GM23338 (cell line): ENCODE results near the gene GSX2. TPM values are rescaled to one million over a fixed set of nuclear protein-coding genes. Genes with fewer than 3 reads are reported as not detected.

ENCODE experiments used
- ATAC-seq: fragments of 200-7000 bp; cut with Tn5 transposase; 3 replicates; pipeline ENCODE4 v1.9.1; 2020
- DNase-seq: peaks from one replicate; pipeline ENCODE4 v3.0.0-alpha.2; 2015; ENCODE audit warnings: low spot score
- H2AFZ ChIP-seq: fragments of 200-600 bp; sonication (generic); 2 replicates; pipeline ENCODE4 v1.8.0; 2016; ENCODE audit warnings: antibody characterized with exemption, mild to moderate bottlenecking, moderate library complexity
- H3F3A ChIP-seq: fragments of 200-600 bp; sonication (generic); replicated peaks from 2 replicates; pipeline ENCODE4 v1.8.0; 2017; ENCODE audit warnings: antibody characterized with exemption, mixed run types, low read depth
- H3K27ac ChIP-seq: fragments of 200-600 bp; sonication (generic); 2 replicates; pipeline ENCODE4 v1.6.1; 2016; ENCODE audit warnings: low read depth
- H3K27me3 ChIP-seq: fragments of 200-600 bp; sonication (generic); 2 replicates; pipeline ENCODE4 v1.8.0; 2016; ENCODE audit warnings: mild to moderate bottlenecking, mixed run types, moderate library complexity; ENCODE audit not compliant: insufficient read depth
- H3K36me3 ChIP-seq: fragments of 200-600 bp; sonication (generic); 2 replicates; pipeline ENCODE4 v1.8.0; 2016; ENCODE audit warnings: mild to moderate bottlenecking; ENCODE audit not compliant: insufficient read depth
- H3K4me1 ChIP-seq: fragments of 200-600 bp; sonication (generic); 2 replicates; pipeline ENCODE4 v1.8.0; 2016; ENCODE audit warnings: mild to moderate bottlenecking, moderate library complexity; ENCODE audit not compliant: insufficient read depth
- H3K4me2 ChIP-seq: fragments of 200-600 bp; sonication (generic); 2 replicates; pipeline ENCODE4 v1.7.1; 2017; ENCODE audit warnings: mixed run types
- H3K4me3 ChIP-seq: fragments of 200-600 bp; sonication (generic); 2 replicates; pipeline ENCODE4 v1.6.1; 2016; ENCODE audit warnings: mixed run types
- H3K79me2 ChIP-seq: fragments of 200-600 bp; sonication (generic); replicated peaks from 2 replicates; pipeline ENCODE4 v1.8.0; 2017; ENCODE audit warnings: mild to moderate bottlenecking; ENCODE audit not compliant: insufficient read depth
- H3K9me2 ChIP-seq: fragments of 200-600 bp; sonication (generic); 2 replicates; pipeline ENCODE4 v1.8.0; 2017; ENCODE audit not compliant: insufficient read depth
- H4K20me1 ChIP-seq: fragments of 200-600 bp; sonication (generic); replicated peaks from 2 replicates; pipeline ENCODE4 v1.8.0; 2017; ENCODE audit warnings: mild to moderate bottlenecking; ENCODE audit not compliant: insufficient read depth
- H3K27ac Mint-ChIP-seq: 2 replicates; pipeline ENCODE4 v1.8.0; 2020; ENCODE audit warnings: inconsistent platforms, mild to moderate bottlenecking, moderate library complexity, mixed read lengths
- H3K27me3 Mint-ChIP-seq: 3 replicates; pipeline ENCODE4 v1.8.0; 2022; ENCODE audit warnings: low read depth, mild to moderate bottlenecking, moderate library complexity, mixed read lengths, inconsistent platforms; ENCODE audit not compliant: insufficient read depth, poor library complexity
- H3K36me3 Mint-ChIP-seq: 3 replicates; pipeline ENCODE4 v1.8.0; 2021; ENCODE audit warnings: low read depth, mild to moderate bottlenecking, inconsistent platforms, moderate library complexity, mixed read lengths
- H3K4me1 Mint-ChIP-seq: 3 replicates; pipeline ENCODE4 v1.8.0; 2020; ENCODE audit warnings: mild to moderate bottlenecking, inconsistent platforms, mixed read lengths
- H3K4me3 Mint-ChIP-seq: 3 replicates; pipeline ENCODE4 v1.8.0; 2021; ENCODE audit warnings: moderate library complexity, mild to moderate bottlenecking, inconsistent platforms, mixed read lengths
- H3K9me3 Mint-ChIP-seq: 3 replicates; pipeline ENCODE4 v1.8.0; 2020; ENCODE audit warnings: moderate library complexity, mild to moderate bottlenecking, inconsistent platforms, mixed read lengths
- CREB1 ChIP-seq: fragments of 250-450 bp; sonication (Bioruptor Pico); IDR thresholded peaks from 2 replicates; pipeline ENCODE4 v1.5.0; 2020; ENCODE audit warnings: low read depth, mild to moderate bottlenecking, moderate library complexity
- EZH2 ChIP-seq: fragments of 200-600 bp; sonication (generic); IDR thresholded peaks from one replicate; pipeline ENCODE4 v1.8.0; 2017; ENCODE audit warnings: antibody characterized with exemption, mild to moderate bottlenecking, low read depth; ENCODE audit not compliant: unreplicated experiment
- EZH2phosphoT487 ChIP-seq: fragments of 200-600 bp; sonication (generic); IDR thresholded peaks from one replicate; pipeline ENCODE4 v1.8.1; 2018; ENCODE audit warnings: antibody characterized with exemption; ENCODE audit not compliant: unreplicated experiment
- JUNB ChIP-seq: IDR thresholded peaks from one replicate; pipeline ENCODE4 v1.6.1; 2016; ENCODE audit warnings: antibody characterized with exemption; ENCODE audit not compliant: unreplicated experiment
- NANOG ChIP-seq: IDR thresholded peaks from 2 replicates; pipeline ENCODE4 v1.6.1; 2016; ENCODE audit warnings: antibody characterized with exemption, borderline replicate concordance
- POLR2AphosphoS5 ChIP-seq: IDR thresholded peaks from 2 replicates; pipeline ENCODE4 v1.6.1; 2016; ENCODE audit warnings: antibody characterized with exemption, low read depth
- STAT1 ChIP-seq: IDR thresholded peaks from one replicate; pipeline ENCODE4 v1.6.1; 2016; ENCODE audit warnings: antibody characterized with exemption; ENCODE audit not compliant: unreplicated experiment
- ZNF114 ChIP-seq: fragments of 250-450 bp; sonication (Bioruptor Pico); IDR thresholded peaks from 2 replicates; pipeline ENCODE4 v1.5.0; 2020; ENCODE audit warnings: mild to moderate bottlenecking, moderate library complexity
- ZNF331 ChIP-seq: fragments of 250-450 bp; sonication (Bioruptor Pico); IDR thresholded peaks from 2 replicates; pipeline ENCODE4 v1.5.0; 2020; ENCODE audit warnings: low read depth, mild to moderate bottlenecking, moderate library complexity
- polyA plus RNA-seq: library from polyadenylated mRNA; unstranded; fragments of >200 nt; fragmentation: Nextera tagmentation; extraction: Ambion mirVana; gene quantifications from 2 replicates; pipeline ENCODE4 v1.2.1, GENCODE V29; 2016
- total RNA-seq: library from RNA; depleted of rRNA; stranded (reverse); fragments of >200 nt; shearing (Covaris generic); gene quantifications from 2 replicates; pipeline ENCODE4 v1.2.3, GENCODE V29; 2014
- TF ChIP-seq, protein P1 (sequence below): IDR thresholded peaks from 2 replicates; pipeline ENCODE4 v1.6.1; 2016; ENCODE audit warnings: antibody characterized with exemption
- TF ChIP-seq, protein P2 (sequence below), 2 experiments: fragments of 200-600 bp in 1 of 2; sonication (generic) in 1 of 2; conservative IDR thresholded peaks; 2 replicates each; pipeline versions ENCODE4 v1.5.1 to v1.6.1; 2016 to 2017; ENCODE audit warnings: antibody characterized with exemption in 2 of 2, low read depth in 2 of 2, mild to moderate bottlenecking in 2 of 2, moderate library complexity in 1 of 2
- TF ChIP-seq, protein P3 (sequence below): IDR thresholded peaks from one replicate; pipeline ENCODE4 v1.6.1; 2018; ENCODE audit warnings: antibody characterized with exemption; ENCODE audit not compliant: unreplicated experiment

GSX2 gene
- total and polyA plus RNA-seq, 2 experiments from 2014 or later = 0.34 TPM; not detected in 1

DNA sequence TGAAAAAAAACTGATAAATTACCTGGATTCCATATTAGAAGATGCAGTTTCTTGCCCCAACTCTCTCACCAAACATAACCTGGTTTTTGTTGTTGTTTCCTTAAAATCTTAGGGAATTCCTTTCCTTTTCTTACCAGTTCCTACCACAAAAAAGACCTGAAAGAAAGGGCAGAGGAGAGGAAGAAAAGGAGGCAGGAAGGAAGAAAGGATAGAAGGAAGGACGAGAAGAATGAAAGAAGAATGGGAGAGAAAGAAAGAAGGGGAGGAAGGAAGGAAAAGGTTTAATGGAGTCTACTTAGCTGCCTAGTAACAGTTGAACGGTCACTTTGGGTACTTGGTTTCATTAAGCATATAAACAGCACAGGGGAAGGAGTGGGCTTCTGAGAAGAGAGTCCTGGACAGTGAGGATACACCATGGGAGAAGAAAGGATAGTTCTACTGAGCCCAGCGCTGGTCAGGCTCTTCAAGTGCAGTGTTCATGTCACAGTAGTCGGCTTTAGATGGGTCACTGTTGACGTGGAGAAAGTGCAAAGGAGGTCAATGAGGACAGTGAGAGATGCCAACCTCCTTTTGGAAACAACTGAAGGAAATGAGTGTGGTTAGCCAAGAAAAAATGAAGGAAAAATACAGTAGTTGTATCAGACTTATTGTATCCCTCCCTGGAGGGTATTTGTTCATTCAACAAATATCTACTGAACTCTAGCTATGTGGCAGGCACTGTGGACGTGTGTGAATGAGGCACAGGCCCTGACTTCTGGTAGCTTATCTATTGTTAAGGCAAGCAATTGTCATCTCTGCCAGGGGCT, 34.5 kb upstream of the GSX2 start:
- TF ChIP-seq, protein P1, sequence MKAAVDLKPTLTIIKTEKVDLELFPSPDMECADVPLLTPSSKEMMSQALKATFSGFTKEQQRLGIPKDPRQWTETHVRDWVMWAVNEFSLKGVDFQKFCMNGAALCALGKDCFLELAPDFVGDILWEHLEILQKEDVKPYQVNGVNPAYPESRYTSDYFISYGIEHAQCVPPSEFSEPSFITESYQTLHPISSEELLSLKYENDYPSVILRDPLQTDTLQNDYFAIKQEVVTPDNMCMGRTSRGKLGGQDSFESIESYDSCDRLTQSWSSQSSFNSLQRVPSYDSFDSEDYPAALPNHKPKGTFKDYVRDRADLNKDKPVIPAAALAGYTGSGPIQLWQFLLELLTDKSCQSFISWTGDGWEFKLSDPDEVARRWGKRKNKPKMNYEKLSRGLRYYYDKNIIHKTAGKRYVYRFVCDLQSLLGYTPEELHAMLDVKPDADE = no peak
- TF ChIP-seq EZH2phosphoT487 (no peak), POLR2AphosphoS5 (no peak), JUNB (no peak), STAT1 (no peak)
- Histone ChIP-seq H3K4me2 (peak overlapping the region; percentile 96), H2AFZ (peak overlapping the region; percentile 94), H3K27ac (no peak overlapping the region), H3K4me3 (peak overlapping the region; percentile 95), H3K79me2 (peaks cover 34% of the 10 kb centered on the region), H4K20me1 (no peaks in the 10 kb centered on the region; the same call in 1 of the 2 replicates), H3K36me3 (no peaks in the 10 kb centered on the region), H3F3A (no peaks in the 10 kb centered on the region), H3K4me1 (peaks cover 31% of the 10 kb centered on the region), H3K9me2 (no peaks in the 10 kb centered on the region), H3K27me3 (peaks cover 14% of the 10 kb centered on the region)
- H3K4me1 Mint-ChIP-seq = peaks cover 28% of the 10 kb centered on the region
- H3K4me3 Mint-ChIP-seq = peak overlapping the region; percentile 80
- no peak for DNase-seq
- peaks cover 2% of the 10 kb centered on the region for H3K27me3 Mint-ChIP-seq
- H3K36me3 Mint-ChIP-seq = no peaks in the 10 kb centered on the region; the same call in 2 of the 3 replicates
- H3K27ac Mint-ChIP-seq = no peak overlapping the region
- no peaks in the 10 kb centered on the region for H3K9me3 Mint-ChIP-seq
- ATAC-seq = no peak

DNA sequence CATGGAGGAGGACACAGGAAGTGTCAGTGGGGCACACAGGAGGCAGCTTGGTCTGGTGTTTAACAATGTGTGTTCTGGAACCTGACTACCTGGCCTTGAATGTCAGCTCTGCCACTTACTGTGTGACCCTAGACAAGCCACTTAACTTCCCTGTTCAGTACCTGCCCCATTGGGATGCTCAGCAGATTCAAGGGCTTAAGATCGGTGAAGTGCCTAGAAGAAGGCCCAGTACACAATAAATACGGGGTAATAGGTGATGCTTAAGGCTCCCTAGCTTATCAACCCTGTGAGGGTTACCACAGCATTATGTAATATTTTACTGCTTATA, 33.9 kb upstream of the GSX2 start:
- peaks cover 25% of the 10 kb centered on the region for H3K4me1 Mint-ChIP-seq
- ATAC-seq (no peak), DNase-seq (no peak)
- peaks cover 2% of the 10 kb centered on the region for H3K27me3 Mint-ChIP-seq
- Histone ChIP-seq H3K4me2 (no peak overlapping the region), H4K20me1 (no peaks in the 10 kb centered on the region; the same call in 1 of the 2 replicates), H3K27ac (no peak overlapping the region), H3F3A (no peaks in the 10 kb centered on the region), H3K27me3 (peaks cover 14% of the 10 kb centered on the region), H3K9me2 (no peaks in the 10 kb centered on the region), H2AFZ (no peak overlapping the region), H3K36me3 (no peaks in the 10 kb centered on the region), H3K79me2 (peaks cover 28% of the 10 kb centered on the region), H3K4me3 (no peak overlapping the region), H3K4me1 (peaks cover 27% of the 10 kb centered on the region)
- no peaks in the 10 kb centered on the region for H3K9me3 Mint-ChIP-seq
- H3K36me3 Mint-ChIP-seq = no peaks in the 10 kb centered on the region; the same call in 2 of the 3 replicates
- H3K27ac Mint-ChIP-seq = no peak overlapping the region
- no peak overlapping the region for H3K4me3 Mint-ChIP-seq
- TF ChIP-seq, protein P2, sequence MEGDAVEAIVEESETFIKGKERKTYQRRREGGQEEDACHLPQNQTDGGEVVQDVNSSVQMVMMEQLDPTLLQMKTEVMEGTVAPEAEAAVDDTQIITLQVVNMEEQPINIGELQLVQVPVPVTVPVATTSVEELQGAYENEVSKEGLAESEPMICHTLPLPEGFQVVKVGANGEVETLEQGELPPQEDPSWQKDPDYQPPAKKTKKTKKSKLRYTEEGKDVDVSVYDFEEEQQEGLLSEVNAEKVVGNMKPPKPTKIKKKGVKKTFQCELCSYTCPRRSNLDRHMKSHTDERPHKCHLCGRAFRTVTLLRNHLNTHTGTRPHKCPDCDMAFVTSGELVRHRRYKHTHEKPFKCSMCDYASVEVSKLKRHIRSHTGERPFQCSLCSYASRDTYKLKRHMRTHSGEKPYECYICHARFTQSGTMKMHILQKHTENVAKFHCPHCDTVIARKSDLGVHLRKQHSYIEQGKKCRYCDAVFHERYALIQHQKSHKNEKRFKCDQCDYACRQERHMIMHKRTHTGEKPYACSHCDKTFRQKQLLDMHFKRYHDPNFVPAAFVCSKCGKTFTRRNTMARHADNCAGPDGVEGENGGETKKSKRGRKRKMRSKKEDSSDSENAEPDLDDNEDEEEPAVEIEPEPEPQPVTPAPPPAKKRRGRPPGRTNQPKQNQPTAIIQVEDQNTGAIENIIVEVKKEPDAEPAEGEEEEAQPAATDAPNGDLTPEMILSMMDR (conservative IDR thresholded peaks at IDR 0.05; ENCODE audit: low read depth in 2 of 2) = no peak
- TF ChIP-seq NANOG = no peak
- TF ChIP-seq ZNF331 = no peak
- TF ChIP-seq, protein P1 = no peak
- no peak for TF ChIP-seq CREB1
- no peak for TF ChIP-seq EZH2
- TF ChIP-seq, protein P3, sequence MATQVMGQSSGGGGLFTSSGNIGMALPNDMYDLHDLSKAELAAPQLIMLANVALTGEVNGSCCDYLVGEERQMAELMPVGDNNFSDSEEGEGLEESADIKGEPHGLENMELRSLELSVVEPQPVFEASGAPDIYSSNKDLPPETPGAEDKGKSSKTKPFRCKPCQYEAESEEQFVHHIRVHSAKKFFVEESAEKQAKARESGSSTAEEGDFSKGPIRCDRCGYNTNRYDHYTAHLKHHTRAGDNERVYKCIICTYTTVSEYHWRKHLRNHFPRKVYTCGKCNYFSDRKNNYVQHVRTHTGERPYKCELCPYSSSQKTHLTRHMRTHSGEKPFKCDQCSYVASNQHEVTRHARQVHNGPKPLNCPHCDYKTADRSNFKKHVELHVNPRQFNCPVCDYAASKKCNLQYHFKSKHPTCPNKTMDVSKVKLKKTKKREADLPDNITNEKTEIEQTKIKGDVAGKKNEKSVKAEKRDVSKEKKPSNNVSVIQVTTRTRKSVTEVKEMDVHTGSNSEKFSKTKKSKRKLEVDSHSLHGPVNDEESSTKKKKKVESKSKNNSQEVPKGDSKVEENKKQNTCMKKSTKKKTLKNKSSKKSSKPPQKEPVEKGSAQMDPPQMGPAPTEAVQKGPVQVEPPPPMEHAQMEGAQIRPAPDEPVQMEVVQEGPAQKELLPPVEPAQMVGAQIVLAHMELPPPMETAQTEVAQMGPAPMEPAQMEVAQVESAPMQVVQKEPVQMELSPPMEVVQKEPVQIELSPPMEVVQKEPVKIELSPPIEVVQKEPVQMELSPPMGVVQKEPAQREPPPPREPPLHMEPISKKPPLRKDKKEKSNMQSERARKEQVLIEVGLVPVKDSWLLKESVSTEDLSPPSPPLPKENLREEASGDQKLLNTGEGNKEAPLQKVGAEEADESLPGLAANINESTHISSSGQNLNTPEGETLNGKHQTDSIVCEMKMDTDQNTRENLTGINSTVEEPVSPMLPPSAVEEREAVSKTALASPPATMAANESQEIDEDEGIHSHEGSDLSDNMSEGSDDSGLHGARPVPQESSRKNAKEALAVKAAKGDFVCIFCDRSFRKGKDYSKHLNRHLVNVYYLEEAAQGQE = no peak
- no peak for TF ChIP-seq JUNB
- TF ChIP-seq ZNF114 (CRISPR knock-in tag) = no peak
- TF ChIP-seq POLR2AphosphoS5 = no peak
